Upper lobe of left lung (tissue), 6 donors: ENCODE data around the gene KRT6C. TPM values are rescaled to one million over a fixed set of nuclear protein-coding genes. Genes with fewer than 3 reads are reported as not detected.

Experiments
- ATAC-seq, 2 donors: fragments of 200-7000 bp; cut with Tn5 transposase; one replicate each; pipeline ENCODE4 v1.9.1; 2022; ENCODE audit warnings: mild to moderate bottlenecking in 2 of 2, moderate library complexity in 2 of 2; ENCODE audit not compliant: low FRiP score in 2 of 2
- DNase-seq, 2 donors: peaks; one replicate each; pipeline ENCODE4 v3.0.0-alpha.2; 2019 to 2020
- H3K27ac ChIP-seq, 4 donors: fragments of 200-600 bp; sonication (generic); one replicate each; pipeline ENCODE4 v1.5.1; 2016 to 2019
- H3K27me3 ChIP-seq, 4 donors: fragments of 200-600 bp; sonication (generic); one replicate each; pipeline ENCODE4 v1.5.1; 2017 to 2019
- H3K36me3 ChIP-seq, 4 donors: fragments of 200-600 bp; sonication (generic); one replicate each; pipeline ENCODE4 v1.5.1; 2016 to 2019
- H3K4me1 ChIP-seq, 4 donors: fragments of 200-600 bp; sonication (generic); one replicate each; pipeline ENCODE4 v1.5.1; 2018 to 2019
- H3K4me3 ChIP-seq, 4 donors: fragments of 200-600 bp; sonication (generic); one replicate each; pipeline ENCODE4 v1.5.1; 2017 to 2019; ENCODE audit warnings: mild to moderate bottlenecking in 2 of 4, moderate library complexity in 1 of 4
- H3K9me3 ChIP-seq, 4 donors: fragments of 200-600 bp; sonication (generic); one replicate each; pipeline ENCODE4 v1.5.1; 2018 to 2019
- CTCF ChIP-seq, 6 experiments: fragments of 450-650 bp in 4 of 6; fragments of 200-600 bp in 2 of 6; sonication (generic) in 2 of 6; IDR thresholded peaks; one replicate each; pipeline ENCODE4 v1.5.1; 2016 to 2019; ENCODE audit warnings: antibody characterized with exemption in 6 of 6
- EP300 ChIP-seq, 4 donors: sonication (generic); formaldehyde crosslinking; IDR thresholded peaks; one replicate each; pipeline ENCODE4 v1.5.1; 2017; ENCODE audit warnings: antibody characterized with exemption in 4 of 4, control low read depth in 2 of 4
- POLR2A ChIP-seq, 4 donors: fragments of 450-650 bp; IDR thresholded peaks; one replicate each; pipeline ENCODE4 v1.5.1; 2016 to 2017; ENCODE audit warnings: antibody characterized with exemption in 4 of 4, mild to moderate bottlenecking in 2 of 4
- POLR2AphosphoS5 ChIP-seq, 2 donors: sonication (generic); formaldehyde crosslinking; IDR thresholded peaks; one replicate each; pipeline ENCODE4 v1.5.1; 2017; ENCODE audit warnings: antibody characterized with exemption in 2 of 2
- WGBS, 2 donors: methylation state at CpG; one replicate each; pipeline ENCODE4 v1.1.5; 2017 to 2018; 5-methylcytosine and 5-hydroxymethylcytosine counted together
- total RNA-seq, 6 donors: library from RNA; depleted of rRNA in 4 of 6; stranded (reverse); fragments of >200 nt in 4 of 6; gene quantifications; one replicate each; pipeline versions ENCODE4 v1.1.0 to v1.2.1, GENCODE V29; 2016 to 2021
- donor health status: DM: no; HTN: no; CAD: no; lungs with moderate emphysema.
- donor health status: DM: no; HTN: yes; CAD: no; lungs with severe emphysema.

KRT6C gene
- total RNA-seq, 6 donors from 2014 or later: not detected

- ATAC-seq (no peak), DNase-seq (no peak)
- Histone ChIP-seq H3K9me3 (no peaks in the 10 kb centered on the region), H3K27ac (no peak overlapping the region), H3K4me3 (no peak overlapping the region), H3K36me3 (no peaks in the 10 kb centered on the region), H3K27me3 (no peaks in the 10 kb centered on the region), H3K4me1 (peaks cover 5 to 11% (median 9%) of the 10 kb centered on the region in 4 donors)
- no peak for TF ChIP-seq CTCF (IDR thresholded peaks at IDR 0.05)
- TF ChIP-seq POLR2A (IDR thresholded peaks at IDR 0.05): no peak
- 81 to 83% methylated on average over 5 of the region's 5 CpGs for WGBS, 2 donors
Measured at GRCh38 chr12:52499806-52500560, 26.4 kb upstream of the KRT6C start.

GRCh38 chr12:52498946-52499345, 25.3 kb upstream of the KRT6C start:
- H3K27me3 ChIP-seq: no peaks in the 10 kb centered on the region
- H3K4me1 ChIP-seq: peaks cover 10 to 21% (median 16%) of the 10 kb centered on the region in 4 donors
- TF ChIP-seq CTCF (IDR thresholded peaks at IDR 0.05): no peak
- no peak for TF ChIP-seq POLR2AphosphoS5 (IDR thresholded peaks at IDR 0.05)
- no peak for TF ChIP-seq POLR2A (IDR thresholded peaks at IDR 0.05)
- TF ChIP-seq EP300 (IDR thresholded peaks at IDR 0.05): no peak
- ATAC-seq: no peak
- DNase-seq: no peak
- H3K9me3 ChIP-seq: no peaks in the 10 kb centered on the region
- 32 to 77% methylated on average over 1 of the region's 1 CpG for WGBS, 2 donors
- no peak overlapping the region for H3K27ac ChIP-seq
- no peaks in the 10 kb centered on the region for H3K36me3 ChIP-seq
- no peak overlapping the region for H3K4me3 ChIP-seq

GRCh38 chr12:52497975-52498374, 24.4 kb upstream of the KRT6C start:
- H3K9me3 ChIP-seq: no peaks in the 10 kb centered on the region
- no peak for DNase-seq
- WGBS, 2 donors: 77 to 81% methylated on average over 7 of the region's 7 CpGs
- H3K27me3 ChIP-seq: no peaks in the 10 kb centered on the region
- H3K4me3 ChIP-seq: no peak overlapping the region
- TF ChIP-seq POLR2A (IDR thresholded peaks at IDR 0.05) (no peak), CTCF (IDR thresholded peaks at IDR 0.05) (no peak), POLR2AphosphoS5 (IDR thresholded peaks at IDR 0.05) (no peak), EP300 (IDR thresholded peaks at IDR 0.05) (no peak)
- ATAC-seq: no peak
- H3K36me3 ChIP-seq: no peaks in the 10 kb centered on the region
- H3K4me1 ChIP-seq: peaks cover 10 to 27% (median 18%) of the 10 kb centered on the region in 4 donors
- no peak overlapping the region for H3K27ac ChIP-seq

- no peaks in the 10 kb centered on the region for H3K27me3 ChIP-seq
- no peaks in the 10 kb centered on the region for H3K36me3 ChIP-seq
- DNase-seq (no peak), ATAC-seq (peak in 1 of 2 donors; percentile 61)
- H3K27ac ChIP-seq: no peak overlapping the region
- peaks cover 10 to 27% (median 18%) of the 10 kb centered on the region in 4 donors for H3K4me1 ChIP-seq
- TF ChIP-seq POLR2A (IDR thresholded peaks at IDR 0.05) (no peak), EP300 (IDR thresholded peaks at IDR 0.05) (no peak), POLR2AphosphoS5 (IDR thresholded peaks at IDR 0.05) (no peak), CTCF (IDR thresholded peaks at IDR 0.05) (no peak)
- H3K9me3 ChIP-seq: no peaks in the 10 kb centered on the region
- 73 to 88% methylated on average over 3 to 4 of the region's 4 CpGs for WGBS, 2 donors
- H3K4me3 ChIP-seq: no peak overlapping the region
Measured at GRCh38 chr12:52496590-52497071, 23.0 kb upstream of the KRT6C start.

- H3K4me1 ChIP-seq: peaks cover 10 to 27% (median 18%) of the 10 kb centered on the region in 4 donors
- H3K27me3 ChIP-seq: no peaks in the 10 kb centered on the region
- H3K9me3 ChIP-seq: no peaks in the 10 kb centered on the region
- no peak for DNase-seq
- no peaks in the 10 kb centered on the region for H3K36me3 ChIP-seq
- no peak for ATAC-seq
- H3K4me3 ChIP-seq: no peak overlapping the region
- H3K27ac ChIP-seq: no peak overlapping the region
- 63 to 78% methylated on average over 2 of the region's 2 CpGs for WGBS, 2 donors
- TF ChIP-seq POLR2A (IDR thresholded peaks at IDR 0.05): no peak
- no peak for TF ChIP-seq POLR2AphosphoS5 (IDR thresholded peaks at IDR 0.05)
- no peak for TF ChIP-seq EP300 (IDR thresholded peaks at IDR 0.05)
- TF ChIP-seq CTCF (IDR thresholded peaks at IDR 0.05): no peak
Measured at GRCh38 chr12:52496054-52496453, 22.4 kb upstream of the KRT6C start.
